ENCODE data around the gene EPSTI1. TPM values are rescaled to one million over a fixed set of nuclear protein-coding genes. Genes with fewer than 3 reads are reported as not detected.

EPSTI1 gene
- total and polyA plus RNA-seq, 4 donors = 3.7 to 20.1 (median 15.2) TPM

DNA sequence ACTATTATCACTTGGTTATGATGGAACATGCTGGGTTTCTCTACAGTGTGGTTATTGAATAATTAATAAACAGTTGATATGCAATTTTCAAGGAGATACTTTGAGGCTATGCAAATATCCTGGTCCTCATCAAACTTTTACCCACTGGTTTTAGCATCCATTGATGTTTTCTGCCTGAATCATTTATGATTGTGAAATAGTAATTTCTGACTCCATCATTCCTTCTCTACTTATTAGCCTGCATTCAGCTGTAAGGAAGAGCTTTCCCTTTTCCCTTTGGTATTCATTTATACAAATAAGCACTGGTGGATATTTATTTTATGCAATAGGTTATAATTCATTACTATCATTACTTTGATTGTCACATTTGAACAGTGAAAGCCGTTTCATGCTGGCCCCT lies 17.5 kb upstream of the EPSTI1 start:
- H3K27me3 ChIP-seq (ENCODE audit: control insufficient read depth in 3 of 3, insufficient read depth in 3 of 3, low read length in 2 of 3) = no peaks in the 10 kb centered on the region
- DNase-seq (no peak), ATAC-seq (ENCODE audit: insufficient read depth, low FRiP score) (no peak)
- 79 to 100% methylated on average over 1 of the region's 1 CpG for WGBS, 2 donors
- no peak overlapping the region for H3K27ac ChIP-seq (ENCODE audit: low read depth in 1 of 2, low read length in 1 of 2)
- H3K4me3 ChIP-seq = no peak overlapping the region
- H3K4me1 ChIP-seq (ENCODE audit: control insufficient read depth in 5 of 5, insufficient read depth in 5 of 5, low read length in 5 of 5) = peaks cover 0 to 5% (median 0%) of the 10 kb centered on the region in 5 donors
- no peaks in the 10 kb centered on the region for H3K9me3 ChIP-seq (ENCODE audit: control insufficient read depth in 4 of 4, insufficient read depth in 3 of 4, low read length in 3 of 4)
- H3K36me3 ChIP-seq (ENCODE audit: control insufficient read depth in 4 of 4, insufficient read depth in 4 of 4, low read length in 4 of 4) = no peaks in the 10 kb centered on the region
- no peak overlapping the region for H3K9ac ChIP-seq (ENCODE audit: insufficient read depth in 1 of 2, low read length in 2 of 2)
- TF ChIP-seq, protein P1, sequence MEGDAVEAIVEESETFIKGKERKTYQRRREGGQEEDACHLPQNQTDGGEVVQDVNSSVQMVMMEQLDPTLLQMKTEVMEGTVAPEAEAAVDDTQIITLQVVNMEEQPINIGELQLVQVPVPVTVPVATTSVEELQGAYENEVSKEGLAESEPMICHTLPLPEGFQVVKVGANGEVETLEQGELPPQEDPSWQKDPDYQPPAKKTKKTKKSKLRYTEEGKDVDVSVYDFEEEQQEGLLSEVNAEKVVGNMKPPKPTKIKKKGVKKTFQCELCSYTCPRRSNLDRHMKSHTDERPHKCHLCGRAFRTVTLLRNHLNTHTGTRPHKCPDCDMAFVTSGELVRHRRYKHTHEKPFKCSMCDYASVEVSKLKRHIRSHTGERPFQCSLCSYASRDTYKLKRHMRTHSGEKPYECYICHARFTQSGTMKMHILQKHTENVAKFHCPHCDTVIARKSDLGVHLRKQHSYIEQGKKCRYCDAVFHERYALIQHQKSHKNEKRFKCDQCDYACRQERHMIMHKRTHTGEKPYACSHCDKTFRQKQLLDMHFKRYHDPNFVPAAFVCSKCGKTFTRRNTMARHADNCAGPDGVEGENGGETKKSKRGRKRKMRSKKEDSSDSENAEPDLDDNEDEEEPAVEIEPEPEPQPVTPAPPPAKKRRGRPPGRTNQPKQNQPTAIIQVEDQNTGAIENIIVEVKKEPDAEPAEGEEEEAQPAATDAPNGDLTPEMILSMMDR (IDR thresholded peaks at IDR 0.05; ENCODE audit: control extremely low read depth, extremely low read depth) = no peak

DNA sequence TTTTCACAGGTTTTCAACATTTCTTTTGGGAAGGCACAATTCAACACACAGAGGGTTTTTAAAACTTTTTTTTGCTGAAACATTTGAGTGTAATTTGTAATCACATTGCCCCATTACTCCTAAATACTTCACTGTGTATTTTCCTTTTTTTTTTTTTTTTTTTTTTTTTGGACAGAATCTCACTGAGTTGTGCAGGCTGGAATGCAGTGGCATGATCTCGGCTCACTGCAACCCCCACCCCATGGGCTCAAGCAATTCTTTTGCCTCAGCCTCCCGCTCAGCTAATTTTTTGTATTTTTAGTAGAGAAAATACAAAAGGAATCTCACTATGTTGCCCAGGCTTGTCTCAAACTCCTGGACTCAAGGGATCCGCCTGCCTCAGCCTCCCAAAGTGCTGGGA lies 16.6 kb upstream of the EPSTI1 start:
- H3K36me3 ChIP-seq (ENCODE audit: control insufficient read depth in 4 of 4, insufficient read depth in 4 of 4, low read length in 4 of 4) = no peaks in the 10 kb centered on the region
- WGBS, 2 donors = 88 to 91% methylated on average over 3 of the region's 3 CpGs
- no peak overlapping the region for H3K9ac ChIP-seq (ENCODE audit: insufficient read depth in 1 of 2, low read length in 2 of 2)
- H3K4me3 ChIP-seq = no peak overlapping the region
- ATAC-seq (ENCODE audit: insufficient read depth, low FRiP score) (no peak), DNase-seq (no peak)
- H3K4me1 ChIP-seq (ENCODE audit: control insufficient read depth in 5 of 5, insufficient read depth in 5 of 5, low read length in 5 of 5) = no peaks in the 10 kb centered on the region
- no peaks in the 10 kb centered on the region for H3K27me3 ChIP-seq (ENCODE audit: control insufficient read depth in 3 of 3, insufficient read depth in 3 of 3, low read length in 2 of 3)
- H3K9me3 ChIP-seq (ENCODE audit: control insufficient read depth in 4 of 4, insufficient read depth in 3 of 4, low read length in 3 of 4) = no peaks in the 10 kb centered on the region
- TF ChIP-seq, protein P1 (IDR thresholded peaks at IDR 0.05; ENCODE audit: control extremely low read depth, extremely low read depth) = no peak
- H3K27ac ChIP-seq (ENCODE audit: low read depth in 1 of 2, low read length in 1 of 2) = no peak overlapping the region

DNA sequence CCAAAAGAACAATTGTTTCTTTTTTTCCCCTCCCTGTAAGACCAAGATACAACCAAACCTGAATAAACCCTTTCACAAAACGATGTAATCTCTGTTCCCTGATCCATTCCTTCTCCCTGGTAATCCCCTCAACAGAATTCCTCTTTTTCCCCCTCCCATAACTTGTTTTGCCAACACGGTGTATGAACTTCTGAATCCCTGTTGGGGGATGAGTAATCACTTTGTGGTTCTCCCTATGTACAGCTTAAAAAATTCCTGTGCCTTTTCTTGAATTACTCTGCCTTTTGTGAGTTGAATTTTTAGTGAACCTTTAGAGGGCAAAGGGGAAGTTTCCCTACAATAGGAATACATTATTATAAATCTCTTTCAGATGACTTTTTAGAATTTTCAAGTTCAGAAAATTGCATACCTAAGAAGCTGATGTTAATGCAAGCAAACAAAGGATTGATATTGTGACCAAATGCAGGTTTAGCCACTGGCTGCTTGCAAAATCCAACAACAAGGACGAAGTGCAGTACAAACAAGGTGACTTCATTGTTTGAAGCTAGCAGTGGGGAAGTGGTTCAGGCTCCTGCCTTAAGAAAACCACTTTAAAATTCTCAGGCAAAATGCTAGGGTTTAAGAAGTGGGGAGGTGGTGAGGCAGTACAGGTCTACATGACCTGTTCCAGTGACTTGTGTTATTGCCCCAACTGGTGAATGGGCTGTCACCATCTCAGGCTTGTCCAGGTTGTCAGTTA lies 15.0 kb upstream of the EPSTI1 start:
- Histone ChIP-seq H3K4me1 (ENCODE audit: control insufficient read depth in 5 of 5, insufficient read depth in 5 of 5, low read length in 5 of 5) (no peaks in the 10 kb centered on the region), H3K36me3 (ENCODE audit: control insufficient read depth in 4 of 4, insufficient read depth in 4 of 4, low read length in 4 of 4) (no peaks in the 10 kb centered on the region), H3K4me3 (no peak overlapping the region), H3K27me3 (ENCODE audit: control insufficient read depth in 3 of 3, insufficient read depth in 3 of 3, low read length in 2 of 3) (no peaks in the 10 kb centered on the region), H3K9ac (ENCODE audit: insufficient read depth in 1 of 2, low read length in 2 of 2) (no peak overlapping the region), H3K27ac (ENCODE audit: low read depth in 1 of 2, low read length in 1 of 2) (no peak overlapping the region), H3K9me3 (ENCODE audit: control insufficient read depth in 4 of 4, insufficient read depth in 3 of 4, low read length in 3 of 4) (no peaks in the 10 kb centered on the region)
- TF ChIP-seq, protein P1 (IDR thresholded peaks at IDR 0.05; ENCODE audit: control extremely low read depth, extremely low read depth) = no peak
- peak in 1 of 3 donors; percentile 25 for DNase-seq
- ATAC-seq (ENCODE audit: insufficient read depth, low FRiP score) = peak; percentile 52
- WGBS, 2 donors = 45 to 53% methylated on average over 3 of the region's 3 CpGs

Data from lung (tissue), 12 donors.